ENCODE results near the gene NEUROD1.

GRCh38 chr2:181660181-181660580 lies 20.1 kb downstream of the NEUROD1 start:
- TF ChIP-seq CTCF (IDR thresholded peaks at IDR 0.05): no peak
- no peak for TF ChIP-seq POLR2AphosphoS5 (IDR thresholded peaks at IDR 0.05)
